Nephron (organoid): Measurements from ENCODE around the gene RAB1A.
"Not testable (repeated sequence)": the region's sequence is repeated elsewhere in the genome, so short reads cannot be mapped to it uniquely, and the experiment has no call there.

Source experiments
- H3K27ac Mint-ChIP-seq, 3 experiments: 2 replicates each; pipeline ENCODE4 v1.8.0; 2020; ENCODE audit warnings: mixed read lengths in 3 of 3, mild to moderate bottlenecking in 2 of 3, moderate library complexity in 1 of 3
- H3K27me3 Mint-ChIP-seq: 2 replicates; pipeline ENCODE4 v1.8.0; 2021; ENCODE audit warnings: low read depth, mild to moderate bottlenecking, moderate library complexity, mixed read lengths
- H3K36me3 Mint-ChIP-seq: 2 replicates; pipeline ENCODE4 v1.8.0; 2020; ENCODE audit warnings: low read depth, mixed read lengths
- H3K4me1 Mint-ChIP-seq: 2 replicates; pipeline ENCODE4 v1.8.0; 2020; ENCODE audit warnings: mixed read lengths
- H3K4me3 Mint-ChIP-seq, 3 experiments: 2 replicates each; pipeline ENCODE4 v1.8.0; 2020; ENCODE audit warnings: mild to moderate bottlenecking in 3 of 3, mixed read lengths in 3 of 3, moderate library complexity in 2 of 3
- H3K9me3 Mint-ChIP-seq: 2 replicates; pipeline ENCODE4 v1.8.0; 2020; ENCODE audit warnings: mixed read lengths
- TF ChIP-seq, protein P1 (sequence below), 3 experiments: fragments of 200-600 bp; sonication (generic); IDR thresholded peaks; one replicate each; pipeline ENCODE4 v1.5.0; 2021; ENCODE audit warnings: antibody characterized with exemption in 3 of 3; ENCODE audit not compliant: unreplicated experiment in 3 of 3

RAB1A gene

DNA sequence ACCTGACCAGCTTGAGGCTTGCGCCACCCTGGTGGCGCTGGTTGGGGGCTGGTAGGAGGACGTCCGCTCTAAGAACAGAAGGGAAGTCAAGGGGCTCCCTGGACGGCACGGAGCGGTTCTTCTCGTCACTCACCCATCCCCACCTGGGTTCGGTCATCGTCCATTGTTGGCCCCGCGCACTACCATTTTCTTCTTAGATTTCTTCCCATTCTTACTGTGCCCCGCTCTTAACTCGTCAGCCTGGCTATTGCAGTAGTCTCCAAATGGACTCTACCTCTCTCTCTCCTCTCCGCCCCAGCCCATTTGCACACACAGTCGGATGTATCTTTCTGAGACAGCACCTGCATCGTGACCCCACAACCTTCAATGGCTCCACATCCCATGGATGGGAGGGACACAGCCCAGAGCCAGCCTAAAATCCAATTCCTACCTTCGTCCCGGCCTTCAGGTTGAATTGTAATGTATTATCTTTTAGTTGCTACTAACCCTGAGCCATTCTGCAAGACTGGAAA lies 814 bp upstream of the RAB1A start:
- TF ChIP-seq, protein P1, sequence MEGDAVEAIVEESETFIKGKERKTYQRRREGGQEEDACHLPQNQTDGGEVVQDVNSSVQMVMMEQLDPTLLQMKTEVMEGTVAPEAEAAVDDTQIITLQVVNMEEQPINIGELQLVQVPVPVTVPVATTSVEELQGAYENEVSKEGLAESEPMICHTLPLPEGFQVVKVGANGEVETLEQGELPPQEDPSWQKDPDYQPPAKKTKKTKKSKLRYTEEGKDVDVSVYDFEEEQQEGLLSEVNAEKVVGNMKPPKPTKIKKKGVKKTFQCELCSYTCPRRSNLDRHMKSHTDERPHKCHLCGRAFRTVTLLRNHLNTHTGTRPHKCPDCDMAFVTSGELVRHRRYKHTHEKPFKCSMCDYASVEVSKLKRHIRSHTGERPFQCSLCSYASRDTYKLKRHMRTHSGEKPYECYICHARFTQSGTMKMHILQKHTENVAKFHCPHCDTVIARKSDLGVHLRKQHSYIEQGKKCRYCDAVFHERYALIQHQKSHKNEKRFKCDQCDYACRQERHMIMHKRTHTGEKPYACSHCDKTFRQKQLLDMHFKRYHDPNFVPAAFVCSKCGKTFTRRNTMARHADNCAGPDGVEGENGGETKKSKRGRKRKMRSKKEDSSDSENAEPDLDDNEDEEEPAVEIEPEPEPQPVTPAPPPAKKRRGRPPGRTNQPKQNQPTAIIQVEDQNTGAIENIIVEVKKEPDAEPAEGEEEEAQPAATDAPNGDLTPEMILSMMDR (IDR thresholded peaks at IDR 0.05; ENCODE audit: unreplicated experiment in 3 of 3) = no peak
- H3K36me3 Mint-ChIP-seq = no peaks in the 10 kb centered on the region
- H3K4me3 Mint-ChIP-seq = peak overlapping the region; percentile 96 to 100 (median 99)
- peaks cover 28% of the 10 kb centered on the region for H3K4me1 Mint-ChIP-seq
- H3K27ac Mint-ChIP-seq = peak overlapping the region; percentile 94 to 100 (median 98)
- no peaks in the 10 kb centered on the region for H3K9me3 Mint-ChIP-seq
- H3K27me3 Mint-ChIP-seq = no peaks in the 10 kb centered on the region

DNA sequence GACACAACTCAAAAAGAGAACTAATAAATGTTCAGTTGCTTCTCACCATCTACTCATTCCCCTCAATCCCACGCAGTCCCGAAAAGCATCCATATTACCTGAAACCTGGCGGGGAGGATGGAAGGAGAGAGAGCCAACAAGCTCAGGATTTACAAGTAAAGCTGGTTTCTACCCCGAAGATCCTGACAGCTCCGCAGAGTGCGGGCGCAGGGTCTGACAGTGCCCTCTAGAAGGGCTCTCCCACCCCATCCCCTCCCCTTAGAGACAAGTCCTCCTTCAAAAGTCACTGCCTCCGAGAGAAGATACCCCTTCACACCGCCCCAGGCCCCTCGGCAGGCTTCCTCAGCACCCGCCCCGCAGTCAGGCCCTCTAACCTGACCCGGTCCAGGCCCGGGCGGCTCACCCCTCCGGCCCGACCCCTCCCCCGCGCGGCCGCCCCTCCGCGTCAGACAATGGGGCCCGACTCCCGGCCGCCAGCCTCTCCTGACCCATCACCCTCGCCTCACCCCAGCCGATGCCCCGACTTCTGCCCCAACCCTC lies 550 bp downstream of the RAB1A start:
- Mint-ChIP-seq H3K27ac (peak overlapping the region; percentile 94 to 100 (median 98)), H3K9me3 (no peaks in the 10 kb centered on the region), H3K27me3 (no peaks in the 10 kb centered on the region), H3K4me3 (peak overlapping the region; percentile 96 to 100 (median 99)), H3K4me1 (peaks cover 22% of the 10 kb centered on the region), H3K36me3 (no peaks in the 10 kb centered on the region)
- TF ChIP-seq, protein P1 (IDR thresholded peaks at IDR 0.05; ENCODE audit: unreplicated experiment in 3 of 3) = no peak

DNA sequence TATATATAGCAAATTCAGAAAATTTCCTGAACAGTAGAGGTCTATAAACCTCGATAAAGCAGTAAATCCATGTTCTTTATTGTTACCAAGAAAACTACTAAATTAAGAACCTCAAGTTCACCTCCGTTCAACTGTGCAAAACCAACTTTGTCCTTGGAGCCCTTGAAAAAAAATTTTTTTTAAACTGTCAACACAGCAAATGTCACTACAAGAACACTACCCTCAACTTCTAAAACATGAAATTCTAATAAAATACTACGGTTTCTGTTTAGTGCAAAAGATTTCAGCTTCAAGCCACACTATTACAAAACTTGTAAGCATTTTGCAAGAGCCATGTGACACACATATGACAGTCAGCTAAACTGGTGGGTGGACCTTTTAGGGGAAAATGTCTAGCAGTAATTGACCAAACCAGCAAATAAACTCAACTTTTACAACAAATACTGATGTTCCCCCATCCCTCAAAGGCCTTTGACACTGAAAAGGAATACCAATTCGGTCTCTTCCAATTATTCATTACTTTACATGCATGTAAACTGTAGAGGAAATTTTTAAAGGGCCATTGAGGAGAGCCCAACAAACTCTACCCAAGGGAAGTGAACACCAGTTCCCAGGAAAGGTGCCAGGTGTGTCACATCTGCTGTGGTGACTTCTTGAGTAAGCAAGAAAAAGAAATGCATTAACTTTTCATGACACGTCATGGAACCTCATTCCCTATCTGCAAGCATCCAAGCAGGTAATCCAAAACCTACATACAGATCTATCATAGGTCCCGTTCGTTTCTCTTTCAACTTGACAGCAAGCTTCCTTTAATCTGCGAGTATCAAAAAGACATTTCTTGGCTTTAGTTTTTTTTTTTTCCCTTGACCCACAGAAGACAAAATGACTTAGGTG lies 1.4 kb downstream of the RAB1A start:
- H3K36me3 Mint-ChIP-seq = no peaks in the 10 kb centered on the region
- peaks cover 22% of the 10 kb centered on the region for H3K4me1 Mint-ChIP-seq
- no peaks in the 10 kb centered on the region for H3K9me3 Mint-ChIP-seq

DNA sequence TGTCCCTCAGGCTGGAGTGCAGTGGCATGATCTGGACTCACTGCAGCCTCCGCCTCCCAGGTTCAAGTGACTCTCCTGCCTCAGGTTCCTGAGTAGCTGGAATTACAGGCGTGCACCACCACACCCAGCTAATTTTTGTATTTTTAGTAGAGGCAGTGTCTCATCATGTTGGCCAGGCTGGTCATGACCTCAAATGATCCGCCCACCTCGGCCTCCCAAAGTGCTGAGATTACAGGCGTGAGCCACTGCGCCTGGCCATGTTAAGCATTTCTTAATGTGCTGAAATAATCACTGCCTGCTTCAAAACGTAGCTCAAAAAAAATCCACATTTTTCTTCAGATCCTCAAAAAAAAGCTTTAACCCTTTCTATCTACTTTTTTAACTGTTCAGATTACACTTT lies 4.4 kb downstream of the RAB1A start:
- H3K27me3 Mint-ChIP-seq, H3K9me3 Mint-ChIP-seq, H3K36me3 Mint-ChIP-seq, H3K4me3 Mint-ChIP-seq, H3K27ac Mint-ChIP-seq: not testable (repeated sequence)
- peaks cover 30% of the 10 kb centered on the region for H3K4me1 Mint-ChIP-seq

More for the DNA sequence above, 1.4 kb downstream of the RAB1A start:
- peak overlapping the region; percentile 96 to 100 (median 99) for H3K4me3 Mint-ChIP-seq
- TF ChIP-seq, protein P1 (IDR thresholded peaks at IDR 0.05; ENCODE audit: unreplicated experiment in 3 of 3) = no peak
- peak overlapping the region; percentile 94 to 100 (median 98) for H3K27ac Mint-ChIP-seq
- H3K27me3 Mint-ChIP-seq = no peaks in the 10 kb centered on the region

DNA sequence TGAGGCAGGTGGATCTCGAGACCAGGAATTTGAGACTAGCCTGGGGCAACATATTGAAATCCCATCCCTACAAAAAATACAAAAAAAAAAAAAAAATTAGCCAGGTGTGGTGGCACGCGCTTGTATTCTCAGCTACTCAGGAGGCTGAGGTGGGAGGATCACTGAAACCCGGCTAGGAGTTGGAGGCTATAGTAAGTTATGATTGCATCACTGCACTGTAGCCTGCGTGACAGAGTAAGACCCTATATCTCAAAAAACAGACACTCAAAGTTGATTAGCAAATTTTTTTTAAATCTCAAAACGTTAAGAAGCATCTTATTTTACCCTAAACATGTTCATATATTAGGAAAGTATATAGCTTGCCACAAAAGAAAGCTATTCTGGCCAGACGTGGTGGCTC lies 7.6 kb downstream of the RAB1A start:
- Mint-ChIP-seq H3K27ac (no peak overlapping the region), H3K36me3 (no peaks in the 10 kb centered on the region), H3K27me3 (no peaks in the 10 kb centered on the region), H3K4me3 (no peak overlapping the region), H3K9me3 (no peaks in the 10 kb centered on the region), H3K4me1 (peaks cover 23% of the 10 kb centered on the region)
- TF ChIP-seq, protein P1 (IDR thresholded peaks at IDR 0.05; ENCODE audit: unreplicated experiment in 3 of 3) = no peak

DNA sequence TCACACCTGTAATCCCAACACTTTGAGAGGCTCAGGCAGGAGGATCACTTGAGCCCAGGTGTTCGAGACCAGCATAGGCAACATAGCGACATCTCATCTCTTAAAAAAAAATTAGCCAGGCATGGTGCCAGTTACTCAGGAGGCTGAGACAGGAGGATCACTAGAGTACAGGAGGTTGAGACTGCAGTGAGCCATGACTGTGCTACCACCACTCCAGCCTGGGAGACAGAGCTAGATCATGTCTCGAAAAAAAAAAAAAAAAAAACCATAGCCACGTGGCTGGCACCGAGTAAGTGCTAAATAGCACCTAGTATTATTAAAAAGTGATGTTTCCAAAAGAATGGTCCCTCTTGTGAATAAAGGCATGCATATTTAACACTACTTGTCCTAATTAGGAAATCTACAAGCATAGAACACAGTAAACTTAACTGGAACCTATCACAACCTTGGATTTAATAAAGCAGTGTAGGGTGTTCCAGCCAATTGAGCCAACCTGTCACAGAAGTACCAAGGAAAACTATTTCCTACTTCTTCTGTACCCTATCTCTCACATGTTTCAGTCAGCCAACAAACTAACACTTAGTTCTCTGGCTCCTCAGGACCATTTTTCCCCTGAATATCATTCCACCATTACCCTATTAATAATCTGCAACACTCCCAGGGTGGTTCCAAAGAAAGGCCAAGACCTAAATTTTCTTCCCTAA lies 8.8 kb downstream of the RAB1A start:
- TF ChIP-seq, protein P1 (IDR thresholded peaks at IDR 0.05; ENCODE audit: unreplicated experiment in 3 of 3) = no peak
- Mint-ChIP-seq H3K4me1 (peaks cover 13% of the 10 kb centered on the region), H3K36me3 (peaks cover 5% of the 10 kb centered on the region), H3K27ac (no peak overlapping the region), H3K27me3 (no peaks in the 10 kb centered on the region), H3K4me3 (no peak overlapping the region), H3K9me3 (no peaks in the 10 kb centered on the region)
